HG03066 (cell line): ENCODE results near the gene SLC16A12.
"Not testable (repeated sequence)": the region's sequence is repeated elsewhere in the genome, so short reads cannot be mapped to it uniquely, and the experiment has no call there.

Experiments used
- ATAC-seq: cut with Tn5 transposase; IDR thresholded peaks from one replicate; pipeline ENCODE4 v1.9.1; 2021; ENCODE audit warnings: low read depth; ENCODE audit not compliant: unreplicated experiment

Gene SLC16A12

GRCh38 chr10:89549510-89549909 lies 14.1 kb upstream of the SLC16A12 start:
- no peak for ATAC-seq

- no peak for ATAC-seq
These were observed 13.3 kb upstream of the SLC16A12 start for GRCh38 chr10:89548673-89549072.

- ATAC-seq, result no peak
These were observed 12.6 kb upstream of the SLC16A12 start for GRCh38 chr10:89547853-89548513.

GRCh38 chr10:89546651-89547050 lies 11.3 kb upstream of the SLC16A12 start:
- not testable (repeated sequence) for ATAC-seq

- no peak for ATAC-seq
These were observed 8.4 kb upstream of the SLC16A12 start for GRCh38 chr10:89543841-89544240.

GRCh38 chr10:89540420-89540949 lies 5.1 kb upstream of the SLC16A12 start:
- no peak for ATAC-seq

- ATAC-seq, result no peak
These were observed 2.0 kb upstream of the SLC16A12 start for GRCh38 chr10:89537364-89537763.

GRCh38 chr10:89536013-89536354 lies 590 bp upstream of the SLC16A12 start:
- ATAC-seq, result no peak

GRCh38 chr10:89534826-89535166 lies 598 bp downstream of the SLC16A12 start:
- ATAC-seq, result no peak

GRCh38 chr10:89532476-89532875 lies 2.9 kb downstream of the SLC16A12 start:
- ATAC-seq, result no peak

GRCh38 chr10:89531359-89531758 lies 4.0 kb downstream of the SLC16A12 start:
- no peak for ATAC-seq

- ATAC-seq, result not testable (repeated sequence)
These were observed 5.7 kb downstream of the SLC16A12 start for GRCh38 chr10:89529711-89530110.

- no peak for ATAC-seq
These were observed 9.0 kb downstream of the SLC16A12 start for GRCh38 chr10:89526358-89526757.

GRCh38 chr10:89525556-89525955 lies 9.8 kb downstream of the SLC16A12 start:
- ATAC-seq, result no peak

- ATAC-seq, result no peak
These were observed 11.1 kb downstream of the SLC16A12 start for GRCh38 chr10:89524279-89524678.

- no peak for ATAC-seq
These were observed 12.1 kb downstream of the SLC16A12 start for GRCh38 chr10:89523274-89523673.

- no peak for ATAC-seq
These were observed 12.9 kb downstream of the SLC16A12 start for GRCh38 chr10:89522463-89522862.

GRCh38 chr10:89521368-89521767 lies 14.0 kb downstream of the SLC16A12 start:
- ATAC-seq, result no peak

GRCh38 chr10:89520706-89521105 lies 14.7 kb downstream of the SLC16A12 start:
- ATAC-seq, result no peak

- ATAC-seq, result no peak
These were observed 16.2 kb downstream of the SLC16A12 start for GRCh38 chr10:89518876-89519842.

GRCh38 chr10:89518108-89518507 lies 17.3 kb downstream of the SLC16A12 start:
- no peak for ATAC-seq
